ENCODE data around the gene C1orf122.
"Not testable (repeated sequence)": the region's sequence is repeated elsewhere in the genome, so short reads cannot be mapped to it uniquely, and the experiment has no call there.

Gene C1orf122

GRCh38 chr1:37807555-37808368, at the start of gene C1orf122, which contains the start of gene YRDC:
Gene C1orf122, plus strand, starts transcription at chr1:37807790. Its CDS starts 615 bp downstream, at chr1:37808405.
Gene YRDC, minus strand, starts transcription at chr1:37808208. Its CDS starts 28 bp downstream, at chr1:37808180.
- peak; percentile 90 for DNase-seq

- DNase-seq, result no peak
These were observed 48.1 kb upstream of the C1orf122 start for GRCh38 chr1:37759451-37759850.

- no peak for DNase-seq
These were observed 46.0 kb upstream of the C1orf122 start for GRCh38 chr1:37761416-37762095.

- no peak for DNase-seq
These were observed 45.1 kb upstream of the C1orf122 start for GRCh38 chr1:37762516-37762915.

- no peak for DNase-seq
These were observed 43.7 kb upstream of the C1orf122 start for GRCh38 chr1:37763791-37764413.

GRCh38 chr1:37764414-37764825, 43.2 kb upstream of the C1orf122 start:
- peak; percentile 18 for DNase-seq

GRCh38 chr1:37764888-37765441, 42.6 kb upstream of the C1orf122 start, which contains the start of gene EPHA10:
Gene EPHA10, minus strand, starts transcription at chr1:37765120. Its CDS starts 54 bp downstream, at chr1:37765066.
- no peak for DNase-seq

GRCh38 chr1:37765916-37766664, 41.5 kb upstream of the C1orf122 start:
- no peak for DNase-seq

- no peak for DNase-seq
These were observed 40.1 kb upstream of the C1orf122 start for GRCh38 chr1:37767488-37767887.

GRCh38 chr1:37771440-37771839, 36.1 kb upstream of the C1orf122 start:
- DNase-seq, result not testable (repeated sequence)

- no peak for DNase-seq
These were observed 30.6 kb upstream of the C1orf122 start for GRCh38 chr1:37776946-37777516.

GRCh38 chr1:37778654-37779053, 28.9 kb upstream of the C1orf122 start:
- no peak for DNase-seq

- no peak for DNase-seq
These were observed 25.1 kb upstream of the C1orf122 start for GRCh38 chr1:37782491-37782890.

- no peak for DNase-seq
These were observed 14.5 kb upstream of the C1orf122 start for GRCh38 chr1:37792943-37793686.

GRCh38 chr1:37793773-37794371, 13.7 kb upstream of the C1orf122 start, which contains the start of gene MANEAL:
Gene MANEAL, plus strand, starts transcription at chr1:37793847. Its CDS starts 336 bp downstream, at chr1:37794183.
- DNase-seq, result peak; percentile 19

- no peak for DNase-seq
These were observed 12.9 kb upstream of the C1orf122 start for GRCh38 chr1:37794372-37795339.

- peak; percentile 28 for DNase-seq
These were observed 12.1 kb upstream of the C1orf122 start for GRCh38 chr1:37795340-37796125.

GRCh38 chr1:37797750-37798345, 9.7 kb upstream of the C1orf122 start:
- DNase-seq, result no peak

Data from activated CD4-positive, alpha-beta T cell treated with anti-CD3 and anti-CD28 coated beads, Interleukin-2, amount 50 U/mL, for 1 hour (primary cell).